HG03175 (cell line): ENCODE data around the gene ADM.

Experiments used
- ATAC-seq: cut with Tn5 transposase; IDR thresholded peaks from one replicate; pipeline ENCODE4 v1.9.1; 2021; ENCODE audit warnings: mild to moderate bottlenecking, moderate library complexity; ENCODE audit not compliant: unreplicated experiment

The ADM gene

GRCh38 chr11:10309163-10310093, 4.6 kb downstream of the ADM start:
- no peak for ATAC-seq

GRCh38 chr11:10310301-10310841, 5.5 kb downstream of the ADM start:
- ATAC-seq, result no peak

- no peak for ATAC-seq
Measured at GRCh38 chr11:10311802-10312201, 6.9 kb downstream of the ADM start.

DNA sequence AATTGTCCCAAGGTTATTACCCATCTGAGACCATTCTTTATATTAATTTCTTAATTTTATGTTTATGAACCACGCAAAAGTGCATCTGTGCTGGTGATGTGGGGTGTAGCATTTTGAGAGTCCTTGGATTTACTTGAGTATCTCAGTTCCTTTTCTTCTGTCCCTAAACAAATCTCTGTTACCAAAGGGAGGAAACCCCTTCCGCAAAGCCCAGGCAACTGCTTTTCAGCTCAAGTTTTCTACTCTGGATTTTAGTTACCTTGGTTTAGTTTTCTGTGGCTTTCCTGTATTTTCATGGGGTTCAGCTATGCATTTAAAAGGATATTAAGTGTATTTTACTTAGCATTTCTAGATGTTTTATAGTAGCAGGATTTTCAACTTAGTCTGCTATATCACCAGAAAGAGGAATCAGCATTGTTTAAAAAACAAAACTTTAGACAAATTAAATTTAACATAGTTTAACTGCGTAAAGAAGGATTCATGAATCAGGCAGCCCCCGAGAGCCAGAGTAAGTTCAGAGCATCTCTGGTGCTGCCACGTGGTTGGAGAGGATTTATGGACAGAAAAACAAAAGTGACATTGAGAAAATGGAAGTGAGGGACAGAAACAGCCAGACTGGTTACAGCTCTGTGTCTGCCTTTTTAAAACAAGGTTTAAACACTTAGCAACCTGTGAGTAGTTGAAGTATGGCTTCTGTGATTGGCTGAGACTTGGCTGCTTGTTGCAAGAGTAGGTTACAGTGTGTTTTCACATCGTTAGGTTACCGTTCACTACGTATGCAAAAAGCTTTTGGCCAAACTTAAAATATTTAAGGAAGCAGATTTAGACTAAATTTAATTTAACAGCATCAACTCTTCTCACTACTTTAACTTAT, 9.6 kb downstream of the ADM start:
- ATAC-seq, result peak; percentile 86

- ATAC-seq, result no peak
Measured at GRCh38 chr11:10315083-10315482, 10.2 kb downstream of the ADM start.

DNA sequence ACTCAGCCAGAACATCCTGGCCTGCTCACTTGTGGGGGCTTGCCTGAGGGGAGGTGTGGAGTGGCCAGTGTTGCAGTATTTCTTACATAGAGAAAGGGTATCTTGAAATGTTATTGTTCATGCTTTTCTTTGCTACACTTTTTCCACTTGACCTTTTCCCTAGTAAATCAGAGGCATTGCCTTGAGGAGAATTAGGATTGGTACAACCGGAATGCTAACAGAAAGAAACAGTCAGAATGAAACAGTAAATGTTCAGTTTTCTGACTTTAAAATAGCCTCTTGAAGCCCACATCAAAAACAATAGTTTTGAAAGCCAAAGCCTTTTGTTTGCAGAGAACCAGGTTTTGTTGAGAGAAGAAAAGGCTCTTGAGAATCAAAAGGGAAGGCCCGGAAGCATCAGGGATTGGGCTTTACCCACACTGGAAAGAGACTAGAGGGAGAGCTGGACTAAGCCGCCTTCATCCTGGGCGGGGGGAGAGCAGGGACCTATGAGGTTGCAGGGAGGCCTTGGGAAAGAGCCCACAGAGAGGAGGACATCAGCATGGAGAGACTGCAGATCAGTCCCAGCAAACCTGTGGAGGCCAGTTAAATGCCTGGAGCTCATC, 12.4 kb downstream of the ADM start:
- no peak for ATAC-seq

GRCh38 chr11:10317776-10318526, 13.1 kb downstream of the ADM start:
- peak; percentile 57 for ATAC-seq

GRCh38 chr11:10318527-10318802, 13.6 kb downstream of the ADM start:
- ATAC-seq, result no peak

DNA sequence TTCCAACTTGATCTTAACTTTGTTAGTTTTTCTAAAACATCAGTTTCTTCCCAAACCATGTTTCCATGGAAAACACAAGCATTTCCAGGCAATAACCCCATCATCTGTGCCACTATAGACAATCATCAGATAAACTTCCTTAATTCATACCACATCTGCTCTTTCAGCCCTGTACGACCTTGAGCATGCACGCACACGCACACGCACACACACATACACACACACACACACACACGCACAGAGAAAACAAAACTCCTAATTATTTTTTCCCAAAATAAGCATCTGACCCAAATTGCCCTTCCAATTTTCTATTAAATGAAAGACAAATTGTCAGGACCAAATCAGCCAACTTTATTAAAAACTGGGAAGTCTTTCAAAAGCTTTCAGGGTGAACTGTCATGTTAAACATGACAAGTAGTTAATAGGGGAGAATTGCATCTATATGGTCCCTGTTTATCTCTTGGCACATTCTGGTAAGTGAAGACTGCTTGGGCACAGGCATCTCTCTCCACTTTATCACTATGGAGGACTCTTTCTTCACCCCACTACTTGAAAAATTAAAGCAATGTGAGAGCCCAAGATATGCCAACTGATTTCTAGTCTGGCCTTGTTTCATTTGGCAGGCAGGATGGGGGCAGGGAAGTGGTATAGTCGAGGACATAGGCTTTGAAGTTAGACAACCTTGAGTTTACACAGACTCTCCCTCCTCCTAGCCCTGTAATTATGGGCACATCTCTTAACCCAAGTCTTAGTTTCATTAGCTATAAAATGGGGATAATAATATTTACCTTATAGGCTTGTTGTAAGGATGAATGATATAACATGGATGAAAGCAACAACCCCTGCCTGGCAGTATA, 15.1 kb downstream of the ADM start:
- no peak for ATAC-seq

DNA sequence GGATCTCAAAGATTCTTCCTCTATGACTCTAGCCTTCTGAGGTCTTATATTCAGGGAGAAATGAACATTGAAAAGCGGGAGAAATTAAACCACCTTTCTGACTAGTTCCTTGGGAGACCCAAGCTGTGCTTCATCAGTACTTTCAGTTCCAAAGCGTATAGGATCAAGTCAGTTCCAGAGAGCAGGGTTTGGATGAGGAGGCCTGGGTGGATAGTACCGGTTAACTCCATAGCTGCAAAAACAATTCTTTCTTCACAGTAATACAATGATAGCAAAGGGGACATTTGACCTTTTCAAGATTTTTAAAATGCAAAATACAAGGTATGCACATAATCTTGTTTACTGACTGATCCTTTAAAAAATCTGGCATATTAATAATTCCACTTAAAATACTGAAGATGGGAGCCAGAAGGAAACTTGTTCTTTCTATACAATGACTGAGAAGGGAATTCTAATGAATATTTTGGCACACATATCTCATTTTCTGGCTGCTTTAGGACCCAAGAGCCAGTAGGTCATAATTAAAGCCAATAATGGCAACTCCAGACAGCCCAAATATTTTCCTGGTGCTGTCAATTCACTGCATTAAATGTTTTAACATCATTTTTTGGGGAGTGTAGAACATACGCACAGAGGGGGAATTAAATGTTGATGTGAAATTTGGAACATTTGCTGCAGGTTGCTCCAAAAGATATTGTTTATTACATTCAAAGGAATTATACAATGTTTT, 16.0 kb downstream of the ADM start:
- no peak for ATAC-seq

- ATAC-seq, result no peak
Measured at GRCh38 chr11:10322401-10322800, 17.5 kb downstream of the ADM start.

- no peak for ATAC-seq
Measured at GRCh38 chr11:10322830-10323792, 18.2 kb downstream of the ADM start.

- ATAC-seq, result no peak
Measured at GRCh38 chr11:10323793-10324170, 18.9 kb downstream of the ADM start.

DNA sequence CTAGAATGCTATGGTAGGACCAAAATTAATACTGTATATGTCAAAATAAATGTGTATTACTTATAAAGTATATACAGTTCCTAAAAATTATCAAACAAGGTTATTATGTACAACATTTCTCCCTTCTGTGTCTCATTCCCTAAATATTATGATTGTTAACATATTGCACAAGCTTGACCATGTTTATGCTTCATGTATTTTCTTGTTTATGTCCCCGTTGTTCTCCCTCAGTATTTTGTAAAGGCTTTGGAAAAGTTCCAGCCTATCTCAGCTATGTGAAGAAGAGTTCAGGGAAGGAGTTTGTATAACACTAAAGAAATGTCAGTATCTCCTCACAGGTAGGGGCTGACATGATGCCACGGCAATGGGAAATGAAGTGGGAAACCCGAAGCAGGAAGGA, 19.6 kb downstream of the ADM start:
- no peak for ATAC-seq

DNA sequence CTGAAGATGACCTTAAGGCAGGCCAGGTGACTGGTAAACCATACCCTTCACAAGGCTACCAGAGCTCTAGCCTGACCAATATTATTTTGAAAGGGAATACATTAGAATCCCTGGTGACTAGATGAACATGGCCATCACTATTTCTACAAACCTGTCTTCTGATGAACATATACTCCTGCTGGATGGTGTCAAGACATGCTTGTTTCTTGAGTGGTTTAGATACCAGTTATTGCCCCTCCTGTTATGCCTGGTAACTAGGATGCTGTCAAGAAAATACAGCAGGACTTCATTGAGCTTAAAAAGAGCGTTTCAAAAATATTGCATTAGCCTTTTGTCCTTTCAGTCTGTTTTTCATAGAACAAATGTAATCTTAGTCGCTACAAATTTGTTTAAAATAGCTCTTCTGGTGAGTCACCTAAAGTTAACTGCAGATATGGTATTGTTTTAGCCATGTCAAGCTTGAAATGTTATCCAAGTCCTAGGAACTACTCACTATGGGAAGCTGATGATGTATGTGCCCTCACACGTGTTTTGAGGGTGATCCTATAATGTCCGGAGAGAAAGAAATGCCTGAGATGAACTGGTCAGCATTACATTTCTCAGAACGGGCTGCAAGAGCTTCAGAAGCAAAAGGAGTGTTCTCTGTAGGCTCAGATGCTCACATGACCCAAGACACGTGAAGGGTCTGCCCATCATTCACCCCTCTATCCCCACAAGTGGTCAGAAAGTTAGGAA, 20.6 kb downstream of the ADM start:
- ATAC-seq, result no peak

GRCh38 chr11:10326012-10326964, 21.4 kb downstream of the ADM start:
- ATAC-seq, result no peak
